OCI-LY7 (cell line): Measurements from ENCODE around the gene TFCP2. TPM values are rescaled to one million over a fixed set of nuclear protein-coding genes. Genes with fewer than 3 reads are reported as not detected.

ENCODE experiments used
- BruUV-seq: library from RNA; stranded (reverse); fragments of 400-500 nt; replicated peaks from 2 replicates; lab custom pipeline; 2021; lab: Mats Ljungman, UMichigan
- CTCF ChIA-PET: fragments of 300-600 bp; sonication (Branson Sonifier 250); formaldehyde crosslinking; loops from one replicate; lab custom pipeline; 2022; ENCODE audit warnings: antibody characterized with exemption; ENCODE audit not compliant: unreplicated experiment; lab: Charles Lee
- POLR2A ChIA-PET: fragments of 300-600 bp; sonication (Branson Sonifier 250); formaldehyde crosslinking; loops from one replicate; lab custom pipeline; 2022; ENCODE audit warnings: antibody characterized with exemption; lab: Charles Lee
- DNase-seq: peaks from one replicate; pipeline ENCODE4 v3.0.0-alpha.2; 2015; ENCODE audit warnings: low spot score
- H2AFZ ChIP-seq: fragments of 200-600 bp; sonication (generic), shearing (Covaris generic); 2 replicates; pipeline ENCODE4 v1.6.1; 2014; ENCODE audit warnings: mild to moderate bottlenecking, antibody characterized with exemption, low read length, moderate library complexity
- H3K27ac ChIP-seq: fragments of 200-600 bp; sonication (generic); 2 replicates; pipeline ENCODE4 v1.5.1; 2014; ENCODE audit warnings: mixed run types, low read depth, mild to moderate bottlenecking, moderate library complexity, low read length, inconsistent platforms; ENCODE audit not compliant: poor library complexity, severe bottlenecking
- H3K36me3 ChIP-seq: fragments of 200-600 bp; sonication (generic); 2 replicates; pipeline ENCODE4 v1.6.1; 2014; ENCODE audit warnings: mild to moderate bottlenecking, antibody characterized with exemption, low read length, moderate library complexity, mixed read lengths; ENCODE audit not compliant: insufficient read depth
- H3K4me1 ChIP-seq: fragments of 200-600 bp; sonication (generic); 2 replicates; pipeline ENCODE4 v1.5.1; 2014; ENCODE audit warnings: mild to moderate bottlenecking, low read length; ENCODE audit not compliant: insufficient read depth, poor library complexity, severe bottlenecking
- H3K4me2 ChIP-seq: fragments of 200-600 bp; sonication (generic); 2 replicates; pipeline ENCODE4 v1.6.1; 2014; ENCODE audit warnings: mild to moderate bottlenecking, low read length
- H3K4me3 ChIP-seq: fragments of 200-600 bp; sonication (generic); 2 replicates; pipeline ENCODE4 v1.5.1; 2014; ENCODE audit warnings: mild to moderate bottlenecking, low read depth, low read length; ENCODE audit not compliant: poor library complexity, severe bottlenecking
- H3K79me2 ChIP-seq: fragments of 200-600 bp; sonication (generic); 2 replicates; pipeline ENCODE4 v1.6.1; 2016; ENCODE audit warnings: low read depth, mild to moderate bottlenecking, low read length, moderate library complexity, mixed read lengths; ENCODE audit not compliant: insufficient read depth
- H3K9me2 ChIP-seq: fragments of 200-600 bp; sonication (generic); 2 replicates; pipeline ENCODE4 v1.6.1; 2016; ENCODE audit warnings: mild to moderate bottlenecking, low read length, mixed read lengths; ENCODE audit not compliant: insufficient read depth
- H3K9me3 ChIP-seq: fragments of 200-600 bp; sonication (generic); 2 replicates; pipeline ENCODE4 v1.6.1; 2014; ENCODE audit warnings: mild to moderate bottlenecking, mixed run types, low read length, mixed read lengths
- H4K20me1 ChIP-seq: fragments of 200-600 bp; sonication (generic); 2 replicates; pipeline ENCODE4 v1.6.1; 2014; ENCODE audit warnings: mild to moderate bottlenecking, antibody characterized with exemption, low read length, moderate library complexity, mixed read lengths; ENCODE audit not compliant: insufficient read depth
- CTCF ChIP-seq: fragments of 200-600 bp; sonication (generic); conservative IDR thresholded peaks from 2 replicates; pipeline ENCODE4 v1.5.1; 2014; ENCODE audit warnings: mild to moderate bottlenecking, antibody characterized with exemption, low read length, moderate library complexity, mixed read lengths
- EZH2phosphoT487 ChIP-seq: fragments of 200-600 bp; sonication (generic); IDR thresholded peaks from 2 replicates; pipeline ENCODE4 v1.6.1; 2018; ENCODE audit warnings: low read depth, borderline replicate concordance, mild to moderate bottlenecking, mixed run types, antibody characterized with exemption, low read length, moderate library complexity, mixed read lengths
- intact Hi-C: fragments of 100-400 bp; cut with micrococcal nuclease; formaldehyde crosslinking; loops from one replicate; pipeline ENCODE4 v1.10.0; 2022; ENCODE audit not compliant: unreplicated experiment
- total RNA-seq, 2 experiments: library from RNA; depleted of rRNA in 1 of 2; stranded (reverse); fragments of >200 nt in 1 of 2; shearing (Covaris generic) in 1 of 2; gene quantifications; 2 replicates each; pipeline ENCODE4 v1.2.3, GENCODE V29; 2014 to 2022

The TFCP2 gene
- total RNA-seq, 2 experiments from 2014 or later, result 7.2 to 11.5 TPM

- Histone ChIP-seq H3K9me2 (no peaks in the 10 kb centered on the region), H3K4me1 (no peaks in the 10 kb centered on the region), H3K9me3 (no peaks in the 10 kb centered on the region), H3K36me3 (no peaks in the 10 kb centered on the region), H4K20me1 (no peaks in the 10 kb centered on the region; the same call in 1 of the 2 replicates), H3K27ac (no peak overlapping the region), H2AFZ (no peak overlapping the region), H3K4me2 (no peak overlapping the region), H3K4me3 (no peak overlapping the region), H3K79me2 (peaks cover 5% of the 10 kb centered on the region; the same call in 1 of the 2 replicates)
- TF ChIP-seq CTCF (no peak), EZH2phosphoT487 (no peak)
- intact Hi-C loops, result no loop called here
- BruUV-seq, result no TSS peak
- POLR2A ChIA-PET, result no interaction called here
- CTCF ChIA-PET, result no interaction called here
- DNase-seq, result no peak
These were observed 10.7 kb downstream of the TFCP2 start for GRCh38 chr12:51162217-51162616.

- Histone ChIP-seq H3K36me3 (no peaks in the 10 kb centered on the region), H3K27ac (no peak overlapping the region), H2AFZ (no peak overlapping the region), H3K9me3 (no peaks in the 10 kb centered on the region), H4K20me1 (no peaks in the 10 kb centered on the region), H3K4me2 (no peak overlapping the region), H3K79me2 (peaks cover 5% of the 10 kb centered on the region; the same call in 1 of the 2 replicates), H3K4me3 (no peak overlapping the region), H3K9me2 (no peaks in the 10 kb centered on the region), H3K4me1 (no peaks in the 10 kb centered on the region)
- intact Hi-C loops, result no loop called here
- CTCF ChIA-PET, result interaction anchor here (1.0 kb wide), 1 partner anchor 396 kb away, joined by 4 read pairs; no protein-coding TSS in a partner anchor
- TF ChIP-seq CTCF, result no peak
- no peak for TF ChIP-seq EZH2phosphoT487
- DNase-seq, result no peak
- POLR2A ChIA-PET, result interaction anchor here (0.7 kb wide), 1 partner anchor 147 kb away, joined by 3 read pairs; no protein-coding TSS in a partner anchor
- no TSS peak for BruUV-seq
These were observed 12.0 kb downstream of the TFCP2 start for GRCh38 chr12:51160814-51161459.

GRCh38 chr12:51156245-51156765, 16.6 kb downstream of the TFCP2 start:
- no peaks in the 10 kb centered on the region for H4K20me1 ChIP-seq
- BruUV-seq, result no TSS peak
- no peak for DNase-seq
- H3K4me3 ChIP-seq, result no peak overlapping the region
- H3K4me1 ChIP-seq, result no peaks in the 10 kb centered on the region
- CTCF ChIA-PET, result no interaction called here
- H3K9me3 ChIP-seq, result no peaks in the 10 kb centered on the region
- H3K36me3 ChIP-seq, result no peaks in the 10 kb centered on the region
- H3K9me2 ChIP-seq, result no peaks in the 10 kb centered on the region
- TF ChIP-seq CTCF (no peak), EZH2phosphoT487 (no peak)
- H3K4me2 ChIP-seq, result no peak overlapping the region
- H3K79me2 ChIP-seq, result no peaks in the 10 kb centered on the region
- no peak overlapping the region for H2AFZ ChIP-seq
- intact Hi-C loops, result no loop called here
- no peak overlapping the region for H3K27ac ChIP-seq
- POLR2A ChIA-PET, result interaction anchor here (0.6 kb wide), 2 partner anchors 90 to 724 kb away, joined by 4 to 5 read pairs; no protein-coding TSS in a partner anchor
